ENCODE measurements around the gene MIER2.

DNA sequence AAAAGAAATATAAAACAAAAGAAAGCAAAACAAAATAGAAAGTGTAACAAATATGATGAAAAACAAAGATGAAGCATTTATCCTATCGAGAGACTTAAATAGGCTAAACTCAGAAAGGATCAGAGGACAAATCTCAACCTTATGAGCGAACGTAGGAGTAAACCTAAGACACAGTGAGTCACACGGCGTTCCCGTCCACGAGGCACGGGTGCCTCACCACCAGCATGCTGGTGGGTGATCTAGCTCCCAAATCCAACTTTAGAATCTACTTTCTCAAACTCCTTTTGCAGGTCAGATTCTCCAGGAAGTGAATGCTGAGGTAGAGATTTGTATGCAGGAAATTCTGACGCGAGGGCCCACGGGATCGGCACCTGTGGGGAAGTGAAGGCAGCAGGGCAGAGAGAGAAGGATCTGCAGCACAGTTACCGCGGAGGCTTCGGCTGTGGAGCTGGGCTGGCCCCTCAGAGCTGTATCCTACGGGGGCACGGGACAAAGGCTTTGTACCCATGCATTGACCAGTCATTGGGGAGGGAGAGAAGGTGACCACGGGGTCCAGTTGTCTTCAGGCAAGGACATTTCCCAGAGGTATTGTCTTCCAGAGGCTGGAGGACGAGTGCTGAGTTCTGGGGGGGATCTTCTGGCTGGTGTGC, 7.5 kb upstream of the MIER2 start:
- TF ChIP-seq, protein P1, sequence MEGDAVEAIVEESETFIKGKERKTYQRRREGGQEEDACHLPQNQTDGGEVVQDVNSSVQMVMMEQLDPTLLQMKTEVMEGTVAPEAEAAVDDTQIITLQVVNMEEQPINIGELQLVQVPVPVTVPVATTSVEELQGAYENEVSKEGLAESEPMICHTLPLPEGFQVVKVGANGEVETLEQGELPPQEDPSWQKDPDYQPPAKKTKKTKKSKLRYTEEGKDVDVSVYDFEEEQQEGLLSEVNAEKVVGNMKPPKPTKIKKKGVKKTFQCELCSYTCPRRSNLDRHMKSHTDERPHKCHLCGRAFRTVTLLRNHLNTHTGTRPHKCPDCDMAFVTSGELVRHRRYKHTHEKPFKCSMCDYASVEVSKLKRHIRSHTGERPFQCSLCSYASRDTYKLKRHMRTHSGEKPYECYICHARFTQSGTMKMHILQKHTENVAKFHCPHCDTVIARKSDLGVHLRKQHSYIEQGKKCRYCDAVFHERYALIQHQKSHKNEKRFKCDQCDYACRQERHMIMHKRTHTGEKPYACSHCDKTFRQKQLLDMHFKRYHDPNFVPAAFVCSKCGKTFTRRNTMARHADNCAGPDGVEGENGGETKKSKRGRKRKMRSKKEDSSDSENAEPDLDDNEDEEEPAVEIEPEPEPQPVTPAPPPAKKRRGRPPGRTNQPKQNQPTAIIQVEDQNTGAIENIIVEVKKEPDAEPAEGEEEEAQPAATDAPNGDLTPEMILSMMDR (tag by site-specific recombination; IDR thresholded peaks at IDR 0.05): no peak
- TF ChIP-seq SCRT2 (tag by site-specific recombination; IDR thresholded peaks at IDR 0.05) (no peak), BCL11A (tag by site-specific recombination; IDR thresholded peaks at IDR 0.05; ENCODE audit: low read depth) (no peak), ZNF658 (tag by site-specific recombination; IDR thresholded peaks at IDR 0.05) (no peak), ZNF274 (IDR thresholded peaks at IDR 0.05; ENCODE audit: low read length) (no peak), ZNF274 (tag by site-specific recombination; IDR thresholded peaks at IDR 0.05; ENCODE audit: borderline replicate concordance) (no peak), REPIN1 (tag by site-specific recombination; IDR thresholded peaks at IDR 0.05; ENCODE audit: low read depth) (no peak), SP3 (tag by site-specific recombination; IDR thresholded peaks at IDR 0.05) (no peak), YY1 (tag by site-specific recombination; IDR thresholded peaks at IDR 0.05) (no peak), ZNF2 (tag by site-specific recombination; IDR thresholded peaks at IDR 0.05) (no peak), ZNF140 (tag by site-specific recombination; IDR thresholded peaks at IDR 0.05) (no peak)

All from HEK293 (cell line).